Inflammatory macrophage treated with lipopolysaccharide for 4 hours (primary cell): ENCODE data around the gene TAS2R3.
"Not testable (repeated sequence)": the region's sequence is repeated elsewhere in the genome, so short reads cannot be mapped to it uniquely, and the experiment has no call there.

Experiments used
- DNase-seq: peaks from one replicate; pipeline ENCODE4 v3.0.0-alpha.2; 2020

Gene TAS2R3, protein sequence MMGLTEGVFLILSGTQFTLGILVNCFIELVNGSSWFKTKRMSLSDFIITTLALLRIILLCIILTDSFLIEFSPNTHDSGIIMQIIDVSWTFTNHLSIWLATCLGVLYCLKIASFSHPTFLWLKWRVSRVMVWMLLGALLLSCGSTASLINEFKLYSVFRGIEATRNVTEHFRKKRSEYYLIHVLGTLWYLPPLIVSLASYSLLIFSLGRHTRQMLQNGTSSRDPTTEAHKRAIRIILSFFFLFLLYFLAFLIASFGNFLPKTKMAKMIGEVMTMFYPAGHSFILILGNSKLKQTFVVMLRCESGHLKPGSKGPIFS

DNA sequence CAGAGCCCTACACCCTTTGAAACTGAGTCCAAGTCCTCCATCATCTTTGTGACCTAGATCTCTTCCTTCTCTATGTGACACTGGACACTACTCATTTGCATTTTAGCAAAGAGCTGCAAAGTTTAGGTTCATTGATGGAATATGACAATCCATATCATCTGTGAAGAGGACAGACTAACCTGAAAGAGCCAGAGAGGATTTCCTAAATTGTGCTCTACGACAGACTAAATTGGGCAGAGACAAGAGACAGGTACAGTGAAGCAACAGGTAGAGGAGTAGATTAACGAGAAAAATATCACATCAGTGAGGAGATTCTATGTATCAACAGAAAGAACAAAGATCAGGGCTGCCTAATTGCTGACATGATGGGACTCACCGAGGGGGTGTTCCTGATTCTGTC is at the start of gene TAS2R3:
Gene TAS2R3, plus strand, starts transcription at position 301 of the 400 bp plus-strand sequence. Its CDS starts 62 bp downstream, at position 363.
- DNase-seq = no peak

DNA sequence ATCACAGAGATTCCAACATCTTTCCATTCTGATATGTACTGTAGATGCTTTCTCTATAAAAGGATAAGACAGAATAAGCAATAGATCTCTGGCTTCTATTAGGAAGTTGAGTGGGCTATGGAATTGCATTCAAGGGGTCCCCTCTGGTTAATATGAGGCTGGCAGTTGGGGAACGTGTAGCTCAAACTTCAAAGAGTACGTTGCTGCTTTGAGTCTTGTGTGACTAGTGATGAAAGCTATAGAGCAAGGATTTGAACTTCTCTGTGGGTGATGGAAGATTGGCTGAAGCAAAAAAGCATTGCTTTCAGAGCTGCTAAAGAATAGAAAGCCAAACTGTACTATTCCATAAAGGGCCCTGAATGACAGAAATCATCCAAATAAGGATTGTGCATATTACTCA is 49.3 kb upstream of the TAS2R3 start:
- DNase-seq = no peak

DNA sequence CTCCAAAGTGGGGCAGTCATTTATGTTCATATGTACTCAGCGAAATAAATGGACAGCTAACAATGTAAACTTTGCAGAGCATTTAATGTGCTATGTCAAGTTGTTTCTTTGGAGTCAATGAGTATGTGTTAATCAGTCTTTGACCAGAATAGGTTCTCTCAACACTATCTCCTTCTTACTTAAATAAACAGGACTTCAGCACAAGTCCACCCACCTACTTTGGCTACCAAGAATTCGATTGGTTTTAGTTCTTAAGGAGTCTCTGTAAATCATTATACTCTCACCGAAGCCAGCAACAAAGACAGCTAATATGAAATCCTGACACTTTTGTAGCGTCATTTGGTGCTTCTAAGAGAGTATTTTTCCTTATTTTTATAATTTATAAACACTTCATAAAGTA is 48.9 kb upstream of the TAS2R3 start:
- DNase-seq = no peak

DNA sequence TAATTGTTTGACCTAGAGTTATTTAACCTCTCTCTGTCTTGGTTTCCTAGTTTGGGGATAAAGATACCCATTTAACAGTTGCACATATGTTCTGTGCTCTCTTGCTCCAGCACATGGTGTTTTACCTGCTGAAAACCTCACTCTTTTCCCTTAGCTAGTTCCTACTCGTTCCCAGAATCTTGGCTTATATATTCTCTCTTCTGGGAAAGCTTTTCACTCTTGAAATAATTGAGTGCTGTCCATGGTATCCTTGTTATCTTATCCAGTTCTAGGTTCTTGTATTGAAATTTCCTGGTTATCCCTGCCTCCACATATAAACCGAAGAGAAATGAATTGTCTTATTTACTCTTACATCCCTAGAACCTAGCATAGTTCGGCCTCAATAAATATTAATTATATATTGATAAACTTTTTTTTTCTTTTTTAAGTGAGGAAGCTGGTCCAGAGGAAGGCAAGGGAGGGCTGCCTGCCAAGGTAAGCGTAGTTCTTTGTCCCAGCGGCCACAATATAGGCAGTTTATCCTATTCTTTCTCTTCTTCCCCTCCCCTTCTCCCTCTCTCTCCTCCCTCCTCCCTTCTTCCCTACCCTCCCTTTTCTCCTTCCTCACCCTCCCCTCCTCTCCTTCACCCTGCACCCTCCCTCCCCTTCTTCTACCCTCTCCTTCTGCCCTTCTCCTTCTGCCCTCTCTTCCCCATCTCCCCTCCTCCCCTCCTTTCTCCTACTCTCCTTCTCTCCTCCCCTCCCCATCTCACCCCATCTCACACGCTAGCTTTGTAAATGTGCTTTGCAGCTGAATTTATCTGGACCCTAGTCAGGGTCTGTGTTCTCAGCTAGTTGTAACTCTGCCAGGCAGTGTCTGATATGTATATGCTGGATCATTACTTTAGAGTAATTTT is 47.9 kb upstream of the TAS2R3 start:
- DNase-seq = no peak

DNA sequence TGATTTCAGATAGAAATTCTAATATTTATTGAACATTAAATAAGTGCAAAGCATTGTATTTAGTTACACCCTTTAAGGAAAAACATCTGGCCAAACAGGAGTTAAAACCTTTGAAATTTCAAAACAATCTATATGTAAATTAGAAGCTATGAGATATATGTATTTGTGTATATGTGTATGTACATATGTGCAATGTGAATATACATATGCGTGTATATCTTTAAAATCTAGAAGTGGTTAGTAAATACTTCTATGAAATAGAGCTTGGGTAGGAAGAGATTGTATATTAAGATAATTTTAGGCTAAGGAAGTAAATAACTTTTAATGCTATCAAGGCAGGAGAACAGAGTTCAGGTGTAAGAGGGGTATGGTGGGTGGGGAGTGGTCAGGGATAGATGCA is 46.4 kb upstream of the TAS2R3 start:
- DNase-seq = no peak

DNA sequence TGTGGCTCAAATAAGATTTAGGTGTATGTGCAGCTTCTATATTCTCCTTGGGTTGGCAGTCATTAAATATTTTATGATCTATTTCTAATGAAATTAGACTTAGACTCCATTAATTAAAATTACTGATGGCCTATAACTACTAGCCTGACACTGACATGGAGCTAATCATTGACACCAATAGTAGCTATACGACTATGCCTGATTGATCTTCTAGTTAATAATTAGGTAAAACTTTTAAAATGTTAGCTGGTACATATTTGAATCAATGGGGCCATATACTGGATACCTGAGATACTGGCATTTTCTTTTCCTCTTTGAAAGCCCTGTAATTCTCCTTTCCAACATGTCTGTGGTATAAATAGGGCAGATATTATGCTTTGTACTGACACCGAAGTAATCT is 41.4 kb upstream of the TAS2R3 start:
- no peak for DNase-seq

DNA sequence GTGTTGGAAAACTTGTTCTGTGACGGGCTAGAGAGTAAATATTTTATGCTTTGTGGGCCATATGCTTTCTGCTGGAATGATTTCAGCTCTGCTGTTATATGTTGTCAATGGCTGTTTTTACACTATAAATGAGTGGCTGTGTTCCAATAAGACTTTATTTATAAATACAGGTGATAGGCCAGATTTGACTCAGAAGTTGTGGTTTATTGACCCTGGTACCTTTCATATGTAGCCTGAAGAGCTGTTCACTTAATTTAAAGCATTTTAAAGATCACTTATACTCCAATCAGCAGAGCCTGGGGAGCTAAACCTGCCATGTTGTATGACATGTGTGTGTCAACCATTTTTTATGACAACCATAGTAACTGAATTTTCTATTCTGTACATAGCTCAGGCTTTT is 34.9 kb upstream of the TAS2R3 start:
- DNase-seq = no peak

DNA sequence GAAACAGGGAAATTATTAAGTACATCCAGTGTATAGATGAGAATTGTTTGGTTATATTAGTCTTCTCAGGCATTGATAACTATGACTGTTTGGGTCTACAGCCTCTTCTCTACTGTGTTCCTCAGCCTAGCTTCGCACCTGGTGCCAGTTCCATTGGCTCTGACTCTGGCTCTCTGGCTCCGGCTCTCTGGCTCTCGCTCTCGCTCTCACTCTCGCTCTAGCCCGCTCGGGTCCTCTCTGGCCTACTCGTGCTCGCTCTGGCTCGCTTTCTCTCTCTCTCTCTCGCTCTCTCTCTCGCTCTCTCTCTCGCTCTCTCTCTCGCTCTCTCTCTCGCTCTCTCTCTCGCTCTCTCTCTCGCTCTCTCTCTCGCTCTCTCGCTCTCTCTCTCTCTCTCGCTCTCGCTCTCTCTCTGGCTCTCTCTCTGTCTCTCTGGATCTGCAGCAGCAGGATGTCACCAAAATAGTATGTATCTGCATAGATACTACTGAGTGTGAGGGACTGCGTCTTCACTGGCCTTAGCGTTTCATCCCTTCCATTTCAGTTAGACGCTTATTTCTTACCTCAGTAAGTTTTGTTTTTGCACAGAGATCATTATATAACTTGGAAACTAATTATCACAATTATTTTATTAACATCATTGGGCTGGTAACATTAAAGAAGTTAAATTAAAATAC is 32.3 kb upstream of the TAS2R3 start:
- no peak for DNase-seq

DNA sequence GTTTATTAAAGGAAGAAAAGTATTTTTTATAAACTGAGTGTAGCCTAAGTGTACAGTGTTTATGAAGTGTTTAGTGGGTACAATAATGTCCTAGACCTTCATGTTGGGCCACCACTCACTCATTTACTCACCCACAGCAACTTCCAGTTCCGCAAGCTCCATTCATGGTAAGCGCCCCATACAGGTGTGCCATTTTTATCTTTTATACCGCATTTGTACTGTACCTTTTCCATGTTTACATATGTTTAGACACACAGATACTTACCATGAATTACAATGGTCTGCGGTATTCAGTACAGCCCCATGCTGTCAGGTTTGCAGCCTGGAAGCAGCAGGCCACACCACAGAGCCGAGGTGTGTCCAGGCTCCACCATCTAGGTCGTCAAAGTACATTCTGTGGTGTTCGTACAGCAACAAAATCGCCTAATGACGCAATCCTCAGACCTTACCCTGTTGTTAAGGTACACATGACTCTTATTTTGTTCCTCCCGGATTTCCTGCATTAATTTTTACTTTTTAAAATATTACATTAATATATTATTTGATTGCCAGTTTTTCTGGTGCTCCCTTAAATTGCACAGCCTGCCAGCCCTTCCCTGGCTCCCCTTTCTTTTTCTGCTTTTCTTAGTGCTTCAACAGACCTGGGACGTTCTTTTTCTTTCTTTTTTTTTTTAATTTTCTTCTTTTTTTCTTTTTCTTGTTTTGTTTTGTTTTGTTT is 26.6 kb upstream of the TAS2R3 start:
- DNase-seq = peak; percentile 26

DNA sequence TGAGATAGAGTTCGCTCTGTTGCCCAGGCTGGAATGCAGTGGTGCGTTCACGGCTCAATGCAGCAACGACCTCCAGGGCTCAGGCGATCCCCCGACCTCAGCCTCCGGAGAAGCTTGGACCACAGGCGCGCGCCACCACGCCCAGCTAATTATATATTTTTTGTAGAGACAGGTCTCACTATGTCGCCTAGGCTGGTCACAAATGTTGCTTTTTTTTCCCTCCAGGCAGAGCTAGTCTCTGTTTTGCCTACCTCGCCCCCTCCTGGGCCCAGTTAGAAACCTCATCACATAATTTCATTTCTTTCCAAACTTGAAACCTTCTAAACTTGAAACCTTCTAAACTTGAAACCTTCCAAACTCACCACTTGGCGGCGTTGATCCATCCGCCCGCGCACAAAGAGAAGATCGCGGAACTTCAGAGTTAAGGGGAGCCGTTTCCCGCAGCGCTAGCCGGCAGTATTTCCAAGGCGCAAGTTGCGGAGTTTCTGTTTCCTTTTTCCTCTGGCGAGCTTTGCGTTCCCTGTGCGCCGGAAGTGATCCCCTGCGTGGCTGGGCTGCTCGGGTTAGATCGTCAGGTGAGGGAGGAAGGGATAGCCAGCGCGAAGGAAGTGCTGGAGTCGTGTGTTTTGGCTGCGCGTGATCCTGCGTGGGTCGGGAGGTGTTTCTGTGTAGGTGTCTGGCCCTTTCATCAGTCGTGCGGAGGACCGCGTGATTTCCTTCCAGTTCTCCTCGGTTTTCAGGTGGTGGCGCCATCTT is 25.9 kb upstream of the TAS2R3 start, which contains the start of gene SSBP1:
Gene SSBP1, plus strand, starts transcription at position 523 of the 756 bp plus-strand sequence. CDS start 809 bp downstream, outside the sequence.
- peak; percentile 96 for DNase-seq

DNA sequence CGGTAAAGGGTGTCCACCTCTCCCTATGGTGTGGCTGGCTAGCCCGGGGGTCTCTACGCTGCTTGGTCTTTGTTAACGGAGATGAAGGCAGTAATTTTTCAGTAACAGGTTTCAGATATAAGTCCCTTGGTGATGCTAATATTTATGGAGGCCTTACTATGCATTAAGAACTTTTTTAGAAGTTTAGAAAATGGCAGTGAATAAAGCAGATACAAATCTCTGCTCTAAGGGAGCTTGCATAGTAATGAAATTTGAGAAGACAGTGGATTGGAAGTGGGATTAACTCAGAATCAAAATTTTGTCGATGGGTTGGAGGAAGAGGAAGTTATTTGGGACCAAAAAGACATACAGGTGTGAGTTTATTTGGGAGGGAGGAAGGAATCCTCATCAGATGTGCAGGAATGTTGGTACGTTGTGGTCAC is 25.3 kb upstream of the TAS2R3 start:
- DNase-seq = no peak

DNA sequence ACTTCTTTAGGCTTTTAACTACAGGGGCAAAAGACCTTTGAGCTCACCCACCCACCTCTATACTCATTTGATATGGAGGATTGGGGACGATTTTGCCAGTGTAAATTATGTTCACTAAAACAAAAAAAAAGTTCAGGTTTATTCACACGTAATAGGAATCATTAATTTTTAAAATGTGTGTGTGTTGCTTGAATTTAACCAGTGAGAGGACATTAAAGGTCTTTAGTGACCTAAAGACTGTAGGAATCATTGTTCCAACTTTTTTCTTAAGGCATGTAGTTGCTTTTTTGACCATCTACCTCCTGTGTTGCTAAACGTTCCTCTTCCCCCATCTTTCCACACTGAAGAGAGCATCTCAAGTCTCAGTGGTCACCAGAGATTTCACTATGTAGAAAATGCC is 24.6 kb upstream of the TAS2R3 start:
- DNase-seq = no peak

DNA sequence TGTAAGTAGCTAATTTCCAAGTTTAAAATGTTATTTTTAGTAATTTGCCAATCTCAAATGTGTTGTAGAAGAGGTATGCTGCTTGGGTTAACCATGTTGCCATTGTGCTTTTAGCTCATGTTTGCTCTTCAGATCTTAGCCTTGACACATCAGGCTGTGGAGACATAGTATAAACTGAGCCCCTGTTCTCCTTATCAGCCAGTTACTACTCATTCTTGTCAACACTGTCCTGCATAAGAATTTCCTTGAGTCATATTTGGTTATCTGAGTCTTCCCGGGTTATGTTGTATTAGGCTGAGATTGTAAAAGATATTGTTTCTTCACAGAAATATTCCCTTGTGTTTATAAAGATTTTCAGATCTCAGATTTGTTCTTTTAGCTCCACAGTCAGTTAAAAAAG is 21.7 kb upstream of the TAS2R3 start:
- DNase-seq = no peak

DNA sequence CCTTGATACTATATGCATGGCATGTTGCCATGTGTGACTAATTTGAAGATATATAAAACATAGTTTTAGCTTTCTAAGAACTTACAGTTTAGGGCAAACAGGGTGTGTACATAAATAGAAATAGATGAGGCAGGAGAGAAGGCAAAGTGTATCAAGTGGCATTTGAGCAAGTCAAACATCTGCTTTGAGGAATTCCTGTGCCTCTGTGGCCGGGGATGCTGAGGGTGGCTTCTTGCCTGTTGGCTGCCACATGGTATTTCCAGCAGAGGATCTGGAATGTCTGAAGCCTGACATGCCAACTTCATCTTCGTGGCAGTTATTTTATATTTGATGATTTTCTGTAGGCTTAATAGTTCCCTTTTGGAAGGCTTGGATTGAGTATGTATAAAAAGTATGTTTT is 19.8 kb upstream of the TAS2R3 start:
- no peak for DNase-seq

DNA sequence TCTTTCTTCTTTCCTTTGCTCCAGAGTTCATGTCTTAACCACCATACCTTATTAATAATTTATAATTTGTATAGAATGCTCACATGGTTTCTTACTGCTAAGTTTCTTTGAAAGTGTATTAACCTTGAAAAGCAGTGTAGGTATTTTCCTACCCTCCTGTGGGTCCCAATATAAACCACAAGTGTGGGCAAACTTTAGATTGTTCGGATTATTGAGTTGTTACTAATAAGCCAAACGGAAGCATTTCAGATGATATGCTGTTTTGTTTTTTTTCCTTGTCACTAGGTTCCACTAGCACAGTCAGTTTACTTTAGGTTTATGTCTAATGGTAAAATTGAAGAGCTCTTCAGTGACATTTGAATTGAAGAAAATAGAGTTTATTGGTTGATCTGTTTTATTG is 15.5 kb upstream of the TAS2R3 start:
- no peak for DNase-seq

DNA sequence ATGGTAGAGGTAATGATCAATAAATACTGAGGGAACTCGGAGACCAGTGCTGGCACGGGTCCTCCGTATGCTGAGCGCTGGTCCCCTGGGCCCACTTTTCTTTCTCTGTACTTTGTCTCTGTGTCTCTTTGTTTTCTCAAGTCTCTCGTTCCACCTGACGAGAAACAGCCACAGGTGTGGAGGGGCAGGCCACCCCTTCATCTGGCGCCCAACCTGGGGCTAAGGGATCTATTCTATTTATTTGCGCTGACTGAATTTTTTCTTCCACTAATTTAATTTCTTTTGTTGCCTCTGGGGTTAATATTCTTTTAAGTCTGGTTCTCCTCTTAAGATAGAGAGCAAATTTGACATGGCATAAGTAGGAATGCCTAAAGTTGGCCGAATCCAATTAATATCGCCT is 12.0 kb upstream of the TAS2R3 start:
- DNase-seq = not testable (repeated sequence)

DNA sequence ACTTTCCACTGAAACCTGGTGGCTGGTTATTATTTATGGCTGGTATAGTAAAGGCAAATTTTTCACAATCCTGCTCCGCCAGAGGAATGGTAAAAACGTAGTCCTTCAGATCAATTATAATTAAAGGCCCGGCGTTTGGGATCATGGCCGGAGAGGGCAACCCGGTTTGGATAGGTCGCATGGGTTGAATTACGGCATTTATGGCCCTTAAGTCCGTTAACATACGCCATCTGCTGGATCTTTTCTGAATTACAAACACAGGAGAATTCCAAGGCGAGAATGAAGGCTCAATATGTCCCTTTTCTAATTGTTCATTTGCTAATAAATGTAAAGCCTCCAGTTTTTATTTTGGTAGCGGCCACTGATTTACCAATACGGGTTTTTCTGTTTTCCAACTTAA is 11.3 kb upstream of the TAS2R3 start:
- no peak for DNase-seq

DNA sequence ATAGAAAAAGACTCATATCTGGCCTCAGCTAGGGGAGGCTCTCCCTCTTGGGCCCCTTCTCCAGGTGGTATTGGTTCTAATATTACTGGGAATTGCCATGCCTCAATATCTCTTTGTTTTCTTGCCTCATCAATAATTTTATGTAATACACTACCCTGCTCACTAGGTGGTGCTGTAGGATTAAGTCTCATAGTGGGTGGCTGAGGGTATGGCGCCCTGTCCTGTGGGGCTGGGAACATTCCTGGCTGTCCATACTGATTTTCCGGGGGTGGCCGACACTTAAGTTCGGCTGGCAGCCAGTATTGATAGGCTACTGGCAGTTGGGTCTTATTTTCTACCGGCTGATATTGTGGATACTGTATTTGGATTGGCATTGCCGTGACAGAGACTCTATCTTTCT is 9.0 kb upstream of the TAS2R3 start:
- peak; percentile 32 for DNase-seq

DNA sequence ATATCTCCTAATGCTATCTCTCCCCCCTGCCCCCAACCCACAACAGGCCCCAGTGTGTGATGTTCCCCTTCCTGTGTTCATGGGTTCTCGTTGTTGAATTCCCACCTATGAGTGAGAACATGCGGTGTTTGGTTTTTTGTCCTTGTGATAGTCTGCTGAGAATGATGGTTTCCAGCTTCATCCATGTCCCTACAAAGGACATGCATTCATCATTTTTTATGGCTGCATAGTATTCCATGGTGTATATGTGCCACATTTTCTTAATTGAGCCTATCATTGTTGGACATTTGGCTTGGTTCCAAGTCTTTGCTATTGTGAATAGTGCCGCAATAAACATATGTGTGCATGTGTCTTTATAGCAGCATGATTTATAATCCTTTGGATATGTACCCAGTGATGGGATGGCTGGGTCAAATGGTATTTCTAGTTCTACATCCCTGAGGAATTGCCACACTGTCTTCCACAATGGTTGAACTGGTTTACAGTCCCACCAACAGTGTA is 6.2 kb downstream of the TAS2R3 start:
- not testable (repeated sequence) for DNase-seq

DNA sequence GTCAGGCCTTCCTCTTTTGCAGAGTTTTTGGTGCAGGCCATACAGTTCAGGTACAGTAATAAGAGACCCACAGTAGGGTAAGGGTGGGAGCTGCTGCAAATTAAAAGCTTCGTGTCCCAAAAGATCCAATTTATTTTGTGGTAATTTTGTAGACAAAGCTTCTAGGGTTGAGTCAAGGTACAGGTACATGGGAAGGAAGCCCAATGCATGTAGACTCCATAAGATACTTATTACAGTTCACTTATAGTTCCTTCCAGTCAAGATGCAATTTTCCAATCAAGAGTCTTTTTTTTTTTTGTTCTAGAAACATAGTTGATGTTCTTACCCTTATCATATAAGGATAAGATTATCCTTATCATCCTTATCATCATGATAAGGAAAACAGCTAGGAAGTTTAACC is 12.5 kb downstream of the TAS2R3 start, which contains the start of gene TAS2R4:
Gene TAS2R4, plus strand, starts transcription at position 301 of the 400 bp plus-strand sequence. CDS start 1,815 bp downstream, outside the sequence.
- no peak for DNase-seq

DNA sequence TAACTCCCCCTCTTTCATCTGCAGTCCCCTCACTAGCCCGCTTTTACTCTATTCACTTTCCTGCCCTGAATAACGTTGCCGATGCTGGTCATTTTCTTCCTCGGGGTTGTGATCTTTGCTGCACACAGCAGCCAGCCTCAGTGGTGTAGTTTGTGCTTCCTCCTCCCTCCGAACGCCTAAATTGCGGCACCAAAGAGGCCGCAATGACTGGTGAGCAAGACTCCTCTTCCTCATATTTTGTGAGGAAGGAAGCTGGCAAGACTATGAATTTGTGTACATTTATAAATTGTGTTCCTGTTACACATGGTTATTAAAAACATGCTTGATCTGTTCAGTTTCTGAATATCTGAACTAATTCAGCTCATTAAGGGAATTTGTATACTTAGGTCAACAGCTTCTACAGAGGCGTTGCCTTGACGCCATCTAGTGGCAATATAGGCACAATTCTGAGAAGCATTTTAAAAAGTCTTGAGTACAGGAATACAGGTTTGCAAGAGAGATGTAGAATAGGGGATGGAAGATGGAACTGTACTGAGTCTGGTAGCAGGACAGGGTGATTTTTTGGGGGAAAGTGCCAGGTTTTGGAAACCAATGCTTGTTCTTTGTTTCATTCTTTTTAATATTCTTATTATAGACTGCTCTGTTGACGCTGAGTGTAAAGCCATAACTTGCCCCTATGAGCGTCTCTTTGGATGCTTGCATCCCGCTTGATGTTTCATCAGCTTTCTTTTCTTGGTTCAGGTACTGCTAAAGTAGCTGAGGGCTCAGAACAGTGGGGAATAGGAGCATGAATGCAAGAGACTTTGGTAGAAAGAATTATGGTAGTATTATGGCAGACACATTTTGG is 22.0 kb downstream of the TAS2R3 start:
- DNase-seq = peak; percentile 60
